HepG2 (cell line): Measurements from ENCODE around the gene P2RX3. TPM values are rescaled to one million over a fixed set of nuclear protein-coding genes. Genes with fewer than 3 reads are reported as not detected.
A peak's percentile ranks its signal among the peaks of the same experiment; 100 is the strongest.

Experiments used
- ATAC-seq: fragments of 200-7000 bp; cut with Tn5 transposase; 3 replicates; pipeline ENCODE4 v1.9.1; 2020; ENCODE audit warnings: mild to moderate bottlenecking, moderate library complexity
- BruUV-seq: library from RNA; stranded (reverse); fragments of 400-500 nt; replicated peaks from 2 replicates; lab custom pipeline; 2021; lab: Mats Ljungman, UMichigan
- CTCF ChIA-PET: fragments of 300-600 bp; formaldehyde crosslinking; extraction: SDS; loops from one replicate; lab custom pipeline; 2021; ENCODE audit warnings: low total read pairs, inconsistent platforms, low intra/inter-chr PET ratio; lab: Yijun Ruan, JAX
- POLR2A ChIA-PET: fragments of 350-600 bp; sonication (Branson Sonifier 250); formaldehyde crosslinking; loops from one replicate; lab custom pipeline; 2020; ENCODE audit warnings: antibody characterized with exemption, inconsistent platforms; lab: Yijun Ruan, JAX
- DNase-seq: peaks from one replicate; pipeline ENCODE4 v3.0.0-alpha.2; 2015; ENCODE audit warnings: low spot score
- FAIRE-seq: peaks from 3 replicates; lab custom pipeline; 2011; peaks lifted over from hg19 to GRCh38; lab: Jason Lieb, UNC
- H2AFZ ChIP-seq: one replicate; pipeline ENCODE4 v1.6.1; 2011; ENCODE audit warnings: low read length, inconsistent platforms
- H3K27ac ChIP-seq: fragments of 300-600 bp; 3 replicates; pipeline ENCODE4 v1.8.0; 2011; ENCODE audit warnings: mixed run types, mild to moderate bottlenecking, mixed read lengths, low read length, inconsistent platforms; ENCODE audit not compliant: insufficient read depth; ENCODE audit errors: extremely low read length
- H3K27me3 ChIP-seq, 2 experiments: fragments of 200-600 bp in 1 of 2; 2 replicates in 1 of 2; 3 replicates in 1 of 2; pipeline versions ENCODE4 v1.6.0 to v1.8.0; 2011; ENCODE audit warnings: low read length in 2 of 2, mild to moderate bottlenecking in 2 of 2, moderate library complexity in 2 of 2, inconsistent platforms in 1 of 2; ENCODE audit not compliant: insufficient read depth in 2 of 2, control insufficient read depth in 1 of 2
- H3K36me3 ChIP-seq, 2 experiments: fragments of 200-600 bp in 1 of 2; replicated peaks in 1 of 2; 2 replicates in 1 of 2; 3 replicates in 1 of 2; pipeline versions ENCODE4 v1.5.1 to v1.8.0; 2011; ENCODE audit warnings: low read length in 2 of 2, inconsistent platforms in 1 of 2; ENCODE audit not compliant: insufficient read depth in 2 of 2, control insufficient read depth in 1 of 2
- H3K4me1 ChIP-seq: 2 replicates; pipeline ENCODE4 v1.5.1; 2012; ENCODE audit warnings: low read length, inconsistent platforms; ENCODE audit not compliant: insufficient read depth
- H3K4me2 ChIP-seq: 2 replicates; pipeline ENCODE4 v1.6.0; 2011; ENCODE audit warnings: low read depth, low read length, inconsistent platforms
- H3K4me3 ChIP-seq, 3 experiments: fragments of 200-600 bp in 1 of 3; sonication (generic), shearing (Covaris generic) in 1 of 3; replicated peaks in 1 of 3; 2 replicates each; pipeline ENCODE4 v1.5.1; 2011 to 2016; ENCODE audit warnings: low read length in 3 of 3, inconsistent platforms in 2 of 3, low read depth in 2 of 3, mild to moderate bottlenecking in 2 of 3, control low read depth in 1 of 3, mixed read lengths in 1 of 3; ENCODE audit not compliant: insufficient read depth in 1 of 3
- H3K79me2 ChIP-seq: one replicate; pipeline ENCODE4 v1.6.1; 2011; ENCODE audit warnings: low read length, inconsistent platforms; ENCODE audit not compliant: insufficient read depth
- H3K9ac ChIP-seq: 2 replicates; pipeline ENCODE4 v1.6.0; 2011; ENCODE audit warnings: mild to moderate bottlenecking, low read depth, low read length, inconsistent platforms; ENCODE audit not compliant: insufficient read depth
- H3K9me3 ChIP-seq: 2 replicates; pipeline ENCODE4 v1.5.1; 2012; ENCODE audit warnings: mild to moderate bottlenecking, low read length
- H4K20me1 ChIP-seq: 2 replicates; pipeline ENCODE4 v1.6.0; 2011; ENCODE audit warnings: inconsistent platforms, mild to moderate bottlenecking, low read length, moderate library complexity; ENCODE audit not compliant: insufficient read depth
- RBAK ChIP-seq: sonication (generic); formaldehyde crosslinking; IDR thresholded peaks from 2 replicates; pipeline ENCODE4 v1.5.1; 2020; ENCODE audit warnings: mild to moderate bottlenecking, missing genetic modification reagents
- SALL1 ChIP-seq: sonication (generic); formaldehyde crosslinking; IDR thresholded peaks from 2 replicates; pipeline ENCODE4 v1.8.0; 2022; ENCODE audit warnings: mild to moderate bottlenecking, missing genetic modification reagents
- SOX13 ChIP-seq, 3 experiments: fragments of 450-650 bp in 1 of 3; sonication (generic) in 1 of 3; formaldehyde crosslinking in 1 of 3; IDR thresholded peaks in 2 of 3; conservative IDR thresholded peaks in 1 of 3; 2 replicates each; pipeline versions ENCODE4 v1.5.0 to v1.6.1; 2016 to 2020; ENCODE audit warnings: antibody characterized with exemption in 1 of 3, mild to moderate bottlenecking in 1 of 3, missing compliant biosample characterization in 1 of 3, missing genetic modification reagents in 1 of 3, moderate library complexity in 1 of 3
- TARDBP ChIP-seq: sonication (generic); formaldehyde crosslinking; IDR thresholded peaks from 2 replicates; pipeline ENCODE4 v1.8.0; 2022; ENCODE audit warnings: mild to moderate bottlenecking, missing genetic modification reagents
- U2AF2 ChIP-seq: fragments of 200-400 bp; formaldehyde crosslinking; IDR thresholded peaks from 2 replicates; pipeline ENCODE4 v1.6.1; 2017; ENCODE audit warnings: low read depth, mild to moderate bottlenecking, low read length
- UBTF ChIP-seq: sonication (generic); formaldehyde crosslinking; IDR thresholded peaks from 2 replicates; pipeline ENCODE4 v1.4.0; 2020; ENCODE audit warnings: mild to moderate bottlenecking, missing genetic modification reagents
- ZC3H4 ChIP-seq: sonication (generic); formaldehyde crosslinking; IDR thresholded peaks from 2 replicates; pipeline ENCODE4 v1.4.0; 2020; ENCODE audit warnings: missing genetic modification reagents, borderline replicate concordance
- ZNF143 ChIP-seq: sonication (generic); formaldehyde crosslinking; IDR thresholded peaks from 2 replicates; pipeline ENCODE4 v1.4.0; 2020; ENCODE audit warnings: missing genetic modification reagents
- ZNF224 ChIP-seq: sonication (generic); formaldehyde crosslinking; IDR thresholded peaks from 2 replicates; pipeline ENCODE4 v1.5.0; 2020; ENCODE audit warnings: mild to moderate bottlenecking, missing genetic modification reagents
- ZNF562 ChIP-seq: sonication (generic); formaldehyde crosslinking; IDR thresholded peaks from 2 replicates; pipeline ENCODE4 v1.8.0; 2022; ENCODE audit warnings: missing genetic modification reagents, borderline replicate concordance
- ZNF670 ChIP-seq: sonication (generic); formaldehyde crosslinking; IDR thresholded peaks from 2 replicates; pipeline ENCODE4 v1.8.0; 2022; ENCODE audit warnings: mild to moderate bottlenecking, missing genetic modification reagents, borderline replicate concordance
- ZNF747 ChIP-seq: sonication (generic); formaldehyde crosslinking; IDR thresholded peaks from 2 replicates; pipeline ENCODE4 v1.8.1; 2023; ENCODE audit warnings: missing genetic modification reagents, mild to moderate bottlenecking, borderline replicate concordance
- ZNF780A ChIP-seq: sonication (generic); formaldehyde crosslinking; IDR thresholded peaks from 2 replicates; pipeline ENCODE4 v1.8.0; 2022; ENCODE audit warnings: mild to moderate bottlenecking, missing genetic modification reagents, moderate library complexity
- ZSCAN21 ChIP-seq: sonication (generic); formaldehyde crosslinking; IDR thresholded peaks from 2 replicates; pipeline ENCODE4 v1.8.0; 2022; ENCODE audit warnings: mild to moderate bottlenecking, missing genetic modification reagents, moderate library complexity, borderline replicate concordance
- WGBS: methylation state at CpG from one replicate; pipeline ENCODE4 v1.1.6; 2017; ENCODE audit warnings: low lambda C conversion rate; 5-methylcytosine and 5-hydroxymethylcytosine counted together
- in situ Hi-C: cut with HindIII; loops from 2 replicates; pipeline ENCODE4 v1.10.0; 2017; ENCODE audit warnings: low pct_unique_long_range_greater_than_20kb; ENCODE audit not compliant: extremely low pct_ligation_motif_present
- intact Hi-C: fragments of 100-400 bp; cut with micrococcal nuclease; formaldehyde crosslinking; loops from one replicate; pipeline ENCODE4 v1.10.0; 2022; ENCODE audit not compliant: unreplicated experiment
- polyA plus RNA-seq, 8 experiments: library from polyadenylated mRNA; depleted of rRNA in 3 of 8; stranded (reverse) in 7 of 8; unstranded in 1 of 8; fragments of >200 nt; fragmentation: Illumina TruSeq in 4 of 8; extraction: Trizol in 4 of 8; gene quantifications; 2 replicates each; pipeline versions ENCODE4 v1.2.1 to v1.2.3, GENCODE V29; 2011 to 2016; ENCODE audit warnings: low read depth in 4 of 8, missing spikeins in 1 of 8, mixed read lengths in 1 of 8; ENCODE audit not compliant: insufficient read depth in 1 of 8
- total RNA-seq, 5 experiments: library from RNA; depleted of rRNA; stranded (reverse); fragments of >200 nt; fragmentation: Illumina TruSeq; extraction: Trizol; gene quantifications; 2 replicates each; pipeline ENCODE4 v1.2.3, GENCODE V29; 2016; ENCODE audit warnings: low read depth in 1 of 5
- TF ChIP-seq, protein P1 (sequence below): sonication (generic); formaldehyde crosslinking; IDR thresholded peaks from 2 replicates; pipeline ENCODE4 v1.4.0; 2020; ENCODE audit warnings: mild to moderate bottlenecking, missing genetic modification reagents

Gene P2RX3
- total and polyA plus RNA-seq, 2 of the 13 experiments (the other 11 are each of a cell fraction or from before 2014, with no cell fraction given) = 0.08 TPM; not detected in 1

GRCh38 chr11:57324886-57325734 is 13.0 kb upstream of the P2RX3 start, which contains the start of gene TNKS1BP1 (continued):
- TF ChIP-seq ZNF747 (CRISPR knock-in tag) (no peak), ZNF224 (CRISPR knock-in tag) (0 out of 2 replicates have a peak, but pooled peaks have one; percentile 13), ZNF670 (CRISPR knock-in tag) (no peak)

DNA sequence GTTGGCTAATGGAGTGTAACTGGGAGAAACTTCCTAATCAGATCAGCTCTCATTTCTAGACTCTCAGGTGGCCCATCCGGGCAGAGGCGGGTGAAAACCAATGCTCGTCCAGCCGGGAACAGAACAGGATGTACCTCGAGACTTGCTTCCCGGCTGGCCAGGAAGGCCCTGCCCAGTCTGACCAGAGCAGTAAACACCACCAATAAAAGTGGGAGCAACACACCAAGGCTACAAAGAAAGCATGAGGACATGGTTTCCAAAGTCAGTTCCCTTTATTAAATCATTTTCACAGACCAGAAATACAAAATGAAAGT is 12.5 kb upstream of the P2RX3 start:
- H4K20me1 ChIP-seq = peaks cover 9% of the 10 kb centered on the region; the same call in 1 of the 2 replicates
- 30% methylated on average over 2 of the region's 6 CpGs for WGBS
- H3K4me3 ChIP-seq = peak overlapping the region; percentile 63 to 81 (median 76)
- H3K27me3 ChIP-seq = no peaks in the 10 kb centered on the region; a peak in 1 of 5 replicates
- intact Hi-C loops (loop anchor here (1.0 kb wide), 2 partner anchors 10 to 14 kb away; partner anchors contain the start of gene SSRP1), in situ Hi-C loops (no loop called here)
- peak overlapping the region; percentile 87 for H3K9ac ChIP-seq
- H3K4me2 ChIP-seq = peak overlapping the region; percentile 91
- DNase-seq (no peak), FAIRE-seq (no peak), ATAC-seq (peak; percentile 45)
- ChIA-PET CTCF (no interaction called here), POLR2A (interaction anchor here (1.0 to 3.7 kb wide), 9 partner anchors 9 to 189 kb away, joined by 3 to 65 read pairs (median 5); partner anchors contain the start of gene SSRP1)
- H3K27ac ChIP-seq = peak overlapping the region; percentile 90
- no TSS peak for BruUV-seq
- H2AFZ ChIP-seq = peak overlapping the region; percentile 45
- peaks cover 48% of the 10 kb centered on the region for H3K4me1 ChIP-seq
- peaks cover 15 to 48% of the 10 kb centered on the region in 2 experiments; a peak in 4 of 5 replicates for H3K36me3 ChIP-seq
- H3K79me2 ChIP-seq = peaks cover 12% of the 10 kb centered on the region
- H3K9me3 ChIP-seq = no peaks in the 10 kb centered on the region
- TF ChIP-seq ZNF780A (CRISPR knock-in tag) (no peak), ZC3H4 (CRISPR knock-in tag) (no peak), UBTF (no peak), ZNF143 (CRISPR knock-in tag) (no peak), TARDBP (no peak), SALL1 (CRISPR knock-in tag) (no peak), ZNF562 (CRISPR knock-in tag) (0 out of 2 replicates have a peak, but pooled peaks have one; percentile 8), U2AF2 (no peak), SOX13 (IDR thresholded peaks at IDR 0.05) (no peak), SOX13 (CRISPR knock-in tag; conservative IDR thresholded peaks at IDR 0.05 in 1 of 2, IDR thresholded peaks at IDR 0.05 in 1 of 2) (no peak), ZSCAN21 (no peak), RBAK (no peak)
- TF ChIP-seq, protein P1, sequence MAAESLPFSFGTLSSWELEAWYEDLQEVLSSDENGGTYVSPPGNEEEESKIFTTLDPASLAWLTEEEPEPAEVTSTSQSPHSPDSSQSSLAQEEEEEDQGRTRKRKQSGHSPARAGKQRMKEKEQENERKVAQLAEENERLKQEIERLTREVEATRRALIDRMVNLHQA = no peak
